HepG2 (cell line): ENCODE data around the gene TCP11L1. TPM values are rescaled to one million over a fixed set of nuclear protein-coding genes. Genes with fewer than 3 reads are reported as not detected.

ENCODE experiments used
- AHR ChIP-seq: IDR thresholded peaks from 2 replicates; pipeline ENCODE4 v1.6.1; 2018; ENCODE audit warnings: missing genetic modification reagents, missing compliant biosample characterization
- ASH2L ChIP-seq: fragments of 300-600, 200-600 bp; sonication (generic); IDR thresholded peaks from 2 replicates; pipeline ENCODE4 v1.7.0; 2017; ENCODE audit warnings: low read depth, mild to moderate bottlenecking, moderate library complexity, mixed read lengths, low read length; ENCODE audit not compliant: insufficient read length
- JARID2 ChIP-seq: sonication (generic); formaldehyde crosslinking; IDR thresholded peaks from 2 replicates; pipeline ENCODE4 v1.8.1; 2023; ENCODE audit warnings: missing genetic modification reagents, inconsistent platforms; ENCODE audit not compliant: insufficient replicate concordance
- KAT7 ChIP-seq: IDR thresholded peaks from 2 replicates; pipeline ENCODE4 v1.6.1; 2018; ENCODE audit warnings: borderline replicate concordance, missing compliant biosample characterization
- NFKBIZ ChIP-seq: IDR thresholded peaks from 2 replicates; pipeline ENCODE4 v1.6.1; 2018; ENCODE audit warnings: missing genetic modification reagents, missing compliant biosample characterization
- NONO ChIP-seq, 2 experiments: fragments of 450-650 bp in 1 of 2; sonication (generic) in 1 of 2; formaldehyde crosslinking in 1 of 2; IDR thresholded peaks in 1 of 2; conservative IDR thresholded peaks in 1 of 2; 2 replicates each; pipeline versions ENCODE4 v1.6.1 to v1.8.0; 2017 to 2022; ENCODE audit warnings: mild to moderate bottlenecking in 1 of 2, missing genetic modification reagents in 1 of 2, moderate library complexity in 1 of 2
- NR2F1 ChIP-seq, 2 experiments: fragments of 450-650 bp in 1 of 2; formaldehyde crosslinking in 1 of 2; IDR thresholded peaks; 2 replicates each; pipeline versions ENCODE4 v1.5.0 to v1.6.1; 2016 to 2020; ENCODE audit warnings: mild to moderate bottlenecking in 1 of 2, missing compliant biosample characterization in 1 of 2, missing genetic modification reagents in 1 of 2, moderate library complexity in 1 of 2
- ZFP82 ChIP-seq: sonication (generic); formaldehyde crosslinking; IDR thresholded peaks from 2 replicates; pipeline ENCODE4 v1.5.1; 2020; ENCODE audit warnings: mild to moderate bottlenecking, missing genetic modification reagents, borderline replicate concordance
- ZNF552 ChIP-seq: sonication (generic); formaldehyde crosslinking; IDR thresholded peaks from 2 replicates; pipeline ENCODE4 v1.9.0; 2022; ENCODE audit warnings: missing genetic modification reagents, mild to moderate bottlenecking, borderline replicate concordance
- ZNF563 ChIP-seq: sonication (generic); formaldehyde crosslinking; IDR thresholded peaks from 2 replicates; pipeline ENCODE4 v1.8.0; 2022; ENCODE audit warnings: mild to moderate bottlenecking, moderate library complexity, missing genetic modification reagents
- ZNF788 ChIP-seq: sonication (generic); formaldehyde crosslinking; IDR thresholded peaks from 2 replicates; pipeline ENCODE4 v1.5.0; 2020; ENCODE audit warnings: mild to moderate bottlenecking, missing genetic modification reagents, borderline replicate concordance
- polyA plus RNA-seq, 8 experiments: library from polyadenylated mRNA; depleted of rRNA in 3 of 8; stranded (reverse) in 7 of 8; unstranded in 1 of 8; fragments of >200 nt; fragmentation: Illumina TruSeq in 4 of 8; extraction: Trizol in 4 of 8; gene quantifications; 2 replicates each; pipeline versions ENCODE4 v1.2.1 to v1.2.3, GENCODE V29; 2011 to 2016; ENCODE audit warnings: low read depth in 4 of 8, missing spikeins in 1 of 8, mixed read lengths in 1 of 8; ENCODE audit not compliant: insufficient read depth in 1 of 8
- total RNA-seq, 5 experiments: library from RNA; depleted of rRNA; stranded (reverse); fragments of >200 nt; fragmentation: Illumina TruSeq; extraction: Trizol; gene quantifications; 2 replicates each; pipeline ENCODE4 v1.2.3, GENCODE V29; 2016; ENCODE audit warnings: low read depth in 1 of 5
- TF ChIP-seq, protein P1 (sequence below): sonication (generic); formaldehyde crosslinking; IDR thresholded peaks from 2 replicates; pipeline ENCODE4 v1.4.0; 2020; ENCODE audit warnings: missing genetic modification reagents
- TF ChIP-seq, protein P2 (sequence below): sonication (generic); formaldehyde crosslinking; IDR thresholded peaks from 2 replicates; pipeline ENCODE4 v1.5.0; 2020; ENCODE audit warnings: mild to moderate bottlenecking, missing genetic modification reagents
- TF ChIP-seq, protein P3 (sequence below): sonication (generic); formaldehyde crosslinking; conservative IDR thresholded peaks from 2 replicates; pipeline ENCODE4 v1.8.0; 2022; ENCODE audit warnings: mild to moderate bottlenecking, moderate library complexity, missing genetic modification reagents
- TF ChIP-seq, protein P4 (sequence below), 2 experiments: sonication (generic) in 1 of 2; formaldehyde crosslinking in 1 of 2; IDR thresholded peaks; 2 replicates each; pipeline versions ENCODE4 v1.4.0 to v1.6.1; 2018 to 2020; ENCODE audit warnings: missing genetic modification reagents in 2 of 2, borderline replicate concordance in 1 of 2, low read depth in 1 of 2, mild to moderate bottlenecking in 1 of 2, missing biosample characterization in 1 of 2
- TF ChIP-seq, protein P5 (sequence below): sonication (generic); formaldehyde crosslinking; IDR thresholded peaks from 2 replicates; pipeline ENCODE4 v1.4.0; 2020; ENCODE audit warnings: missing genetic modification reagents

TCP11L1 gene
- total and polyA plus RNA-seq, 2 of the 13 experiments (the other 11 are each of a cell fraction or from before 2014, with no cell fraction given): 7.9 to 10.1 TPM

DNA sequence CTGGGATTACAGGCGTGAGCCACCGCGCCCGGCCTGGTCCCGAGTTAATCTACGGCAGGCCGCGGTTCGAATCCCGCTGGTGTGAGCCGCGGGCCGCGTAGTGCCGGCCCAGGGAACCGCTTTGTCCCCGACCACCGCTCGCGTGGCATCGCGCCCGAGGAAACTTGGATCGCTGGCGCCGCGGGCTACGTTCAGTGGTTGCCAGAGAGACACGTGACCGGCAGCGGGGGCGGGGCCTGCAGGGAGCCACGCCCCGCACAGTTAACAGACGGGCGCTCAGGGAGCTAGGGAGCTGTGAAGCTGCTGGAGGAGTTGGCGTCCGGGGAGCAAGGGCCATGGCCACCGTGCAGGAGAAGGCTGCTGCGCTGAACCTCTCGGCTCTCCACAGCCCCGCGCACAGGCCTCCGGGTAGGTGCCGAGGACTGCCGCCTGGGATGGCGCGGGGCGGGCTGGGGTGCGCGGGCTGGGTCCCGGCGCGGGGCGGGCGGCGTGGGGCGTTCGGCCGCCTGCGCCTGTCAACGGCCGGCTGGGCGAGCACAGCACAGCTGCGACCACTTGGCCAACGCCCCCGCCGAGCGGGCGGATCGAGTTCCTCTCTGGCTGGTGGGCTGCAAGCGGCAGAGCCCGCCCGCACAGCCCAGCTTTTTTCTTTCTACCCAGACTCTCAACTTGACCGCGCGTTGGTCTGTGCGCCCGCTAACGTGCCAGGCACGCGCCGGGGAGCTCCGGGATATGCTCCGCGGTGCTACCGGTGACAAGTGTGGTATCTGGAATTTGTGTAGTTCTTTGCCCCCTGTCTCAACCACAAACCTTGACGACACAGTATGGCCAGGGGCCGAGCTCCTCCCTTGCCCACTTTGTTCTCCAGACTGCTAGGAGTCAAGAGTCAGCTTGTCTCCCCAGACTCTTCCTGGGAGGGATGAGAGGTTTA, 23.5 kb upstream of the TCP11L1 start, which contains the start of gene DEPDC7 (continued):
- TF ChIP-seq, protein P1, sequence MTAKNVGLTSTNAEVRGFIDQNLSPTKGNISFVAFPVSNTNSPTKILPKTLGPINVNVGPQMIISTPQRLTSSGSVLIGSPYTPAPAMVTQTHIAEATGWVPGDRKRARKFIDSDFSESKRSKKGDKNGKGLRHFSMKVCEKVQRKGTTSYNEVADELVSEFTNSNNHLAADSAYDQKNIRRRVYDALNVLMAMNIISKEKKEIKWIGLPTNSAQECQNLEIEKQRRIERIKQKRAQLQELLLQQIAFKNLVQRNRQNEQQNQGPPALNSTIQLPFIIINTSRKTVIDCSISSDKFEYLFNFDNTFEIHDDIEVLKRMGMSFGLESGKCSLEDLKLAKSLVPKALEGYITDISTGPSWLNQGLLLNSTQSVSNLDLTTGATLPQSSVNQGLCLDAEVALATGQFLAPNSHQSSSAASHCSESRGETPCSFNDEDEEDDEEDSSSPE: peak; percentile 86
- TF ChIP-seq NFKBIZ (CRISPR knock-in tag): peak; percentile 68
- peak; percentile 75 for TF ChIP-seq ASH2L
- 0 out of 2 replicates have a peak, but pooled peaks have one; percentile 77 for TF ChIP-seq ZNF552 (CRISPR knock-in tag)
- TF ChIP-seq, protein P2, sequence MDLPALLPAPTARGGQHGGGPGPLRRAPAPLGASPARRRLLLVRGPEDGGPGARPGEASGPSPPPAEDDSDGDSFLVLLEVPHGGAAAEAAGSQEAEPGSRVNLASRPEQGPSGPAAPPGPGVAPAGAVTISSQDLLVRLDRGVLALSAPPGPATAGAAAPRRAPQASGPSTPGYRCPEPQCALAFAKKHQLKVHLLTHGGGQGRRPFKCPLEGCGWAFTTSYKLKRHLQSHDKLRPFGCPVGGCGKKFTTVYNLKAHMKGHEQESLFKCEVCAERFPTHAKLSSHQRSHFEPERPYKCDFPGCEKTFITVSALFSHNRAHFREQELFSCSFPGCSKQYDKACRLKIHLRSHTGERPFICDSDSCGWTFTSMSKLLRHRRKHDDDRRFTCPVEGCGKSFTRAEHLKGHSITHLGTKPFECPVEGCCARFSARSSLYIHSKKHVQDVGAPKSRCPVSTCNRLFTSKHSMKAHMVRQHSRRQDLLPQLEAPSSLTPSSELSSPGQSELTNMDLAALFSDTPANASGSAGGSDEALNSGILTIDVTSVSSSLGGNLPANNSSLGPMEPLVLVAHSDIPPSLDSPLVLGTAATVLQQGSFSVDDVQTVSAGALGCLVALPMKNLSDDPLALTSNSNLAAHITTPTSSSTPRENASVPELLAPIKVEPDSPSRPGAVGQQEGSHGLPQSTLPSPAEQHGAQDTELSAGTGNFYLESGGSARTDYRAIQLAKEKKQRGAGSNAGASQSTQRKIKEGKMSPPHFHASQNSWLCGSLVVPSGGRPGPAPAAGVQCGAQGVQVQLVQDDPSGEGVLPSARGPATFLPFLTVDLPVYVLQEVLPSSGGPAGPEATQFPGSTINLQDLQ (CRISPR knock-in tag): peak; percentile 52; the same call in 1 of the 2 replicates
- TF ChIP-seq, protein P3, sequence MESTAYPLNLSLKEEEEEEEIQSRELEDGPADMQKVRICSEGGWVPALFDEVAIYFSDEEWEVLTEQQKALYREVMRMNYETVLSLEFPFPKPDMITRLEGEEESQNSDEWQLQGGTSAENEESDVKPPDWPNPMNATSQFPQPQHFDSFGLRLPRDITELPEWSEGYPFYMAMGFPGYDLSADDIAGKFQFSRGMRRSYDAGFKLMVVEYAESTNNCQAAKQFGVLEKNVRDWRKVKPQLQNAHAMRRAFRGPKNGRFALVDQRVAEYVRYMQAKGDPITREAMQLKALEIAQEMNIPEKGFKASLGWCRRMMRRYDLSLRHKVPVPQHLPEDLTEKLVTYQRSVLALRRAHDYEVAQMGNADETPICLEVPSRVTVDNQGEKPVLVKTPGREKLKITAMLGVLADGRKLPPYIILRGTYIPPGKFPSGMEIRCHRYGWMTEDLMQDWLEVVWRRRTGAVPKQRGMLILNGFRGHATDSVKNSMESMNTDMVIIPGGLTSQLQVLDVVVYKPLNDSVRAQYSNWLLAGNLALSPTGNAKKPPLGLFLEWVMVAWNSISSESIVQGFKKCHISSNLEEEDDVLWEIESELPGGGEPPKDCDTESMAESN: peak; percentile 57; the same call in 1 of the 2 replicates
- TF ChIP-seq, protein P4, sequence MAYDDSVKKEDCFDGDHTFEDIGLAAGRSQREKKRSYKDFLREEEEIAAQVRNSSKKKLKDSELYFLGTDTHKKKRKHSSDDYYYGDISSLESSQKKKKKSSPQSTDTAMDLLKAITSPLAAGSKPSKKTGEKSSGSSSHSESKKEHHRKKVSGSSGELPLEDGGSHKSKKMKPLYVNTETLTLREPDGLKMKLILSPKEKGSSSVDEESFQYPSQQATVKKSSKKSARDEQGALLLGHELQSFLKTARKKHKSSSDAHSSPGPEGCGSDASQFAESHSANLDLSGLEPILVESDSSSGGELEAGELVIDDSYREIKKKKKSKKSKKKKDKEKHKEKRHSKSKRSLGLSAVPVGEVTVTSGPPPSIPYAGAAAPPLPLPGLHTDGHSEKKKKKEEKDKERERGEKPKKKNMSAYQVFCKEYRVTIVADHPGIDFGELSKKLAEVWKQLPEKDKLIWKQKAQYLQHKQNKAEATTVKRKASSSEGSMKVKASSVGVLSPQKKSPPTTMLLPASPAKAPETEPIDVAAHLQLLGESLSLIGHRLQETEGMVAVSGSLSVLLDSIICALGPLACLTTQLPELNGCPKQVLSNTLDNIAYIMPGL (CRISPR knock-in tag; IDR thresholded peaks at IDR 0.05; ENCODE audit: borderline replicate concordance in 1 of 2, low read depth in 1 of 2): peak; percentile 59 to 85; a peak in 2 of 4 replicates
- TF ChIP-seq NR2F1 (CRISPR knock-in tag; IDR thresholded peaks at IDR 0.05): peak in 1 of 2 experiments; percentile 24; a peak in 1 of 4 replicates
- peak; percentile 34 for TF ChIP-seq ZFP82
- TF ChIP-seq, protein P5, sequence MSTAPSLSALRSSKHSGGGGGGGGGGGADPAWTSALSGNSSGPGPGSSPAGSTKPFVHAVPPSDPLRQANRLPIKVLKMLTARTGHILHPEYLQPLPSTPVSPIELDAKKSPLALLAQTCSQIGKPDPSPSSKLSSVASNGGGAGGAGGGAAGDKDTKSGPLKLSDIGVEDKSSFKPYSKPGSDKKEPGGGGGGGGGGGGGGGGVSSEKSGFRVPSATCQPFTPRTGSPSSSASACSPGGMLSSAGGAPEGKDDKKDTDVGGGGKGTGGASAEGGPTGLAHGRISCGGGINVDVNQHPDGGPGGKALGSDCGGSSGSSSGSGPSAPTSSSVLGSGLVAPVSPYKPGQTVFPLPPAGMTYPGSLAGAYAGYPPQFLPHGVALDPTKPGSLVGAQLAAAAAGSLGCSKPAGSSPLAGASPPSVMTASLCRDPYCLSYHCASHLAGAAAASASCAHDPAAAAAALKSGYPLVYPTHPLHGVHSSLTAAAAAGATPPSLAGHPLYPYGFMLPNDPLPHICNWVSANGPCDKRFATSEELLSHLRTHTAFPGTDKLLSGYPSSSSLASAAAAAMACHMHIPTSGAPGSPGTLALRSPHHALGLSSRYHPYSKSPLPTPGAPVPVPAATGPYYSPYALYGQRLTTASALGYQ (CRISPR knock-in tag): no peak; the same call in 1 of the 2 replicates
- TF ChIP-seq AHR (CRISPR knock-in tag): peak; percentile 42; the same call in 1 of the 2 replicates
- TF ChIP-seq JARID2 (CRISPR knock-in tag): no peak
- peak; percentile 46; the same call in 1 of the 2 replicates for TF ChIP-seq ZNF788
- TF ChIP-seq KAT7 (CRISPR knock-in tag): peak; percentile 30; the same call in 1 of the 2 replicates
- no peak; the same call in 1 of the 2 replicates for TF ChIP-seq ZNF563 (CRISPR knock-in tag)
- TF ChIP-seq NONO (IDR thresholded peaks at IDR 0.05): no peak
- peak; percentile 81 for TF ChIP-seq NONO (CRISPR knock-in tag; conservative IDR thresholded peaks at IDR 0.05)
